ENCODE results near the gene INO80E.
A peak's percentile ranks its signal among the peaks of the same experiment; 100 is the strongest.
"Not testable (repeated sequence)": the region's sequence is repeated elsewhere in the genome, so short reads cannot be mapped to it uniquely, and the experiment has no call there.

INO80E gene

GRCh38 chr16:29995911-29996765 lies at the start of gene INO80E:
Gene INO80E (plus strand): TSS chr16:29996241. CDS start chr16:29996311, 70 bp downstream.
- peak; percentile 94 to 100 (median 99) for DNase-seq (ENCODE audit: low read depth in 4 of 4, low spot score in 1 of 4)

- DNase-seq (ENCODE audit: low read depth in 4 of 4, low spot score in 1 of 4), result no peak
Measured at GRCh38 chr16:29947897-29948296, 48.1 kb upstream of the INO80E start.

- DNase-seq (ENCODE audit: low read depth in 4 of 4, low spot score in 1 of 4), result no peak
Measured at GRCh38 chr16:29950806-29951461, 45.1 kb upstream of the INO80E start.

GRCh38 chr16:29951625-29952365 lies 44.2 kb upstream of the INO80E start:
- no peak for DNase-seq (ENCODE audit: low read depth in 4 of 4, low spot score in 1 of 4)

- no peak for DNase-seq (ENCODE audit: low read depth in 4 of 4, low spot score in 1 of 4)
Measured at GRCh38 chr16:29958756-29959155, 37.3 kb upstream of the INO80E start.

- no peak for DNase-seq (ENCODE audit: low read depth in 4 of 4, low spot score in 1 of 4)
Measured at GRCh38 chr16:29959293-29959692, 36.7 kb upstream of the INO80E start.

- DNase-seq (ENCODE audit: low read depth in 4 of 4, low spot score in 1 of 4), result not testable (repeated sequence)
Measured at GRCh38 chr16:29959821-29960220, 36.2 kb upstream of the INO80E start.

- DNase-seq (ENCODE audit: low read depth in 4 of 4, low spot score in 1 of 4), result no peak
Measured at GRCh38 chr16:29961127-29961478, 34.9 kb upstream of the INO80E start.

GRCh38 chr16:29961479-29962343 lies 34.3 kb upstream of the INO80E start, which contains the start of gene TMEM219:
Gene TMEM219 (plus strand): TSS chr16:29962079. CDS start chr16:29963144, 1,065 bp downstream.
- peak; percentile 79 to 91 (median 88) for DNase-seq (ENCODE audit: low read depth in 4 of 4, low spot score in 1 of 4)

- no peak for DNase-seq (ENCODE audit: low read depth in 4 of 4, low spot score in 1 of 4)
Measured at GRCh38 chr16:29962344-29962994, 33.6 kb upstream of the INO80E start.

GRCh38 chr16:29963021-29963743 lies 32.9 kb upstream of the INO80E start:
- no peak for DNase-seq (ENCODE audit: low read depth in 4 of 4, low spot score in 1 of 4)

GRCh38 chr16:29968205-29968604 lies 27.8 kb upstream of the INO80E start:
- no peak for DNase-seq (ENCODE audit: low read depth in 4 of 4, low spot score in 1 of 4)

GRCh38 chr16:29971304-29971703 lies 24.7 kb upstream of the INO80E start:
- DNase-seq (ENCODE audit: low read depth in 4 of 4, low spot score in 1 of 4), result no peak

- DNase-seq (ENCODE audit: low read depth in 4 of 4, low spot score in 1 of 4), result no peak
Measured at GRCh38 chr16:29972500-29972899, 23.5 kb upstream of the INO80E start.

- no peak for DNase-seq (ENCODE audit: low read depth in 4 of 4, low spot score in 1 of 4)
Measured at GRCh38 chr16:29972992-29973383, 23.1 kb upstream of the INO80E start.

- DNase-seq (ENCODE audit: low read depth in 4 of 4, low spot score in 1 of 4), result peak; percentile 81 to 97 (median 90)
Measured at GRCh38 chr16:29973384-29974246, 22.4 kb upstream of the INO80E start, which contains the start of gene TAOK2. Gene TAOK2 (plus strand): TSS chr16:29973868. CDS start chr16:29977773, 3,905 bp downstream.

GRCh38 chr16:29974291-29975133 lies 21.5 kb upstream of the INO80E start:
- DNase-seq (ENCODE audit: low read depth in 4 of 4, low spot score in 1 of 4), result no peak

GRCh38 chr16:29975134-29975538 lies 20.9 kb upstream of the INO80E start:
- DNase-seq (ENCODE audit: low read depth in 4 of 4, low spot score in 1 of 4), result no peak
